HG02938 (cell line): ENCODE measurements around the gene CDK14.
A peak's percentile ranks its signal among the peaks of the same experiment; 100 is the strongest.
"Not testable (repeated sequence)": the region's sequence is repeated elsewhere in the genome, so short reads cannot be mapped to it uniquely, and the experiment has no call there.

Experiments
- ATAC-seq: cut with Tn5 transposase; IDR thresholded peaks from one replicate; pipeline ENCODE4 v1.9.1; 2021; ENCODE audit warnings: mild to moderate bottlenecking, moderate library complexity; ENCODE audit not compliant: unreplicated experiment

Gene CDK14

DNA sequence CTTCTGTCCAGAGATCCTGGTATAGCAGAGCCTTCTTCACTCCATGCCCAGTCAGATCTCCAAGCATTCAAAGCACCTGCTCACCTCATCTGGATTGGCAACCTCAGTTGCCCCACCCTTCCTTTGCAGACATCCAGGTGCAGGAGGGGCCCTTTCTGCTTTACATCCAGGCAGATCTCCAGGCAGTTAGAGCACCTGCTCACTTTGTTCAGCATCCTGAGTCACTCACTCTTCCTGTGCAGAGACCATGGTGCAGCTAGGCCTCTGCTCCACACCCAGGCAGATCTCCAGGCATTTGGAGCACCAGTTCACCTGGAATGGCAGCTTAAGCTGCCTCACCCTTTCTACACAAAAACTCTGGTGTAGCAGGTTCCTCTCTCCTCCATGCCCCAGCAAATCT, 153.1 kb downstream of the CDK14 start:
- ATAC-seq = no peak

DNA sequence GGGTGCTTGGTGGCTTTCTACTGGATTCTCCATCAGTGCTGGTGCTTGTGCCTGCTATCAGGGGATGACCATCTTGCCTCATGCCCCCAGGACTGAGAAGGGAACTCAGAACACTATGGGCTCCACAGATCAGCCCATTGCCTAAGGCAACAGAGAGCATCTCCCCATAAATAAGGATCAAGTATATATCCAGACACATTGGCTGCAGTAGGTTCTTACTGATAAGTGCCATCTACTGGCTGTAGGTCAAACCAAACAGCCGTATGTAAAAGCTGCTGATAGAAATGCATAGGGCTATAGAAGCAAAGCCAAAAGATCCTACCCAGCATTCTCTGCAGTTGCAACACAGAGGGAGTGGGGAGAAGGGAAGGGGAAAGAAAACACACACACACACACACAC, 153.7 kb downstream of the CDK14 start:
- no peak for ATAC-seq

DNA sequence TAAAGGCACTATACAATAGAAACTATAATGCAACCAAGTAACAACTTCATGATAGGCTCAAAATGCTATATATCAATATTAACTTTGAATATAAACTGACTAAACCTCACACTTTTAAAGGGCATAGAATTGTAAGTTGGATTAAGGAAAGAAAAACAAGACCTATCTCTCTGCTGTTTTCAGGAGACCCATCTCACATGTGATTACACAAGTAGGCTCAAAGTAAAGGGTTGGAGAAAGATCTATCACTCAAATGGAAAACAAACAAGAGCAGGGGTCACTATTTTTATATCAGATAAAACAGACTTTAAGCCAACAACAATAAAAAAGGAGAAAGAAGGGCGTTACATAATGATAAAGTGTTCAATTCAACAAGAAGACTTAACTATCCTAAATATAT, 155.5 kb downstream of the CDK14 start:
- ATAC-seq = no peak

- ATAC-seq = peak; percentile 60
Observed at GRCh38 chr7:90752051-90752450, 155.9 kb downstream of the CDK14 start.

DNA sequence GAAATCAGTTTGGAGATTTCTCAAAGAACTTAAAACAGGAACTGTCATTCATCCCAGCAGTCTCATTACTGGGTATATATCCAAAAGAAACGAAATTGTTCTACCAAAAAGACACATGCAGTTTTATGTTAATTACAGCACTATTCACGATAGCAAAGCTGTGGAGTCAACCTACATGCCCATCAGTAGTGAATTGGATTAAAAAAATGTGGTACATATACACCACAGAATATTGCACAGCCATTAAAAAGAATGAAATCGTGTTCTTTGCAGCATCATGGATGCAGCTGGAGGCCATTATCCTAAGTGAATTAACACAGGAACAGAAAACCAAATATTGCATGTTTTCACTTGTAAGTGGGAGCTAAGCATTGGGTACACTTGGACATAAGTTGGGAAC, 158.9 kb downstream of the CDK14 start:
- ATAC-seq = no peak

DNA sequence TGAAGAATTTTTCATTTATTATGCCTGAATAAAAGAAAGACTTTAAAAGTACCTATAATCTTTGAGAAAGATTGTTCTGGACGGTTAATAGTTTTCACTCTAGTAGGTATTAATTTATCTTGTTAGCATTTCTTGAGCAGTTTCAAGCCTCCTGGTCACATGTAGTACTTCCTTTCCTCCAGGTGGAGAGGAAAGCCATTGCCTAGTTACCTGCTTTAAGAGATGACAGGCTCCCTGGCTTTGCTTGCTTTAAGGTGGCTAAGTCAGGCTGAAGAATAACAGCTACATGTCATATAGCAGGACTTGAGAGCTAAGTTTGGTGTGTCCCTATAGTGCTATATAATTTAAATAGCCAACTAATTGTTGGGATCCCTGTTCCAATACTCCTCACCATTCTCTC, 160.2 kb downstream of the CDK14 start:
- ATAC-seq = no peak

GRCh38 chr7:90757565-90757950, 161.4 kb downstream of the CDK14 start:
- ATAC-seq = peak; percentile 59

- ATAC-seq = no peak
Observed at GRCh38 chr7:90758933-90759562, 162.9 kb downstream of the CDK14 start.

- ATAC-seq = no peak
Observed at GRCh38 chr7:90759710-90760109, 163.6 kb downstream of the CDK14 start.

GRCh38 chr7:90760892-90761291, 164.8 kb downstream of the CDK14 start:
- ATAC-seq = no peak

DNA sequence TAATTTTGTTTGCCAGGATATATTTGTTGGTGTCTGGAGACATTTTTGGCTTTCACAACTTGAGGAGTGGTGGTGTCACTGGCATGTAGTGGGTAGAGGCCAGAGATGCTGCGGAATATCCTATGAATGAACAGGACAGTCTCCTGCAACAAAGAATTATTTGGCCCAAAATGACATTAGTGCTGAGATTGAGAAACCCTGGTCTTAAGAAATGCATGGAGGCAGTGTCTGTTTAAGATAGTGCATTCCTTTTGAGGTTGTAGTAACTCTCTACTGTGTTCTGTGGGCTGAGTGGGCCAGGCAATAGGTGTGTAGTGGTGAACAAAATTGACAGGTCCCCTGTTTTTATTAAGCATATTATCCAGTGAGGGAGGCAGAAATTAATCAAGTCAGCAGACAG, 165.5 kb downstream of the CDK14 start:
- ATAC-seq = no peak

DNA sequence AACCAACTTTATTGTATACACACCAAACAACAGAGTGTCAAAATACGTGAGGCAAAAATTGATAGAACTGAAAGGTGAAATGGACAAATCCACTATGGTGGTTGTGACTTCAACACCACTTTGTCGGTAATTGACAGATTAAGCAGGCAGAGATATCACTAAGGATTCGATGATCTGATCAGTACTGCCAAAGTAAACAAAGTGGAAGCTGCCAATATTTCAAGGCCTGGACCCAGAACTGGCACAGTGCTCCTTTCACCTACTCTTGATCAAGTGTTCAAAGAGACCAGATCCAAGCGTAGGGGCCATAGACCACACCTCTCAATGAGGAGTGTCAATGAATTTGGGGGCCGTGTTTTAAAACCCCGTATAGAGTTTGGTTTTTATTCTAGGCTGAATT, 167.0 kb downstream of the CDK14 start:
- ATAC-seq = no peak

DNA sequence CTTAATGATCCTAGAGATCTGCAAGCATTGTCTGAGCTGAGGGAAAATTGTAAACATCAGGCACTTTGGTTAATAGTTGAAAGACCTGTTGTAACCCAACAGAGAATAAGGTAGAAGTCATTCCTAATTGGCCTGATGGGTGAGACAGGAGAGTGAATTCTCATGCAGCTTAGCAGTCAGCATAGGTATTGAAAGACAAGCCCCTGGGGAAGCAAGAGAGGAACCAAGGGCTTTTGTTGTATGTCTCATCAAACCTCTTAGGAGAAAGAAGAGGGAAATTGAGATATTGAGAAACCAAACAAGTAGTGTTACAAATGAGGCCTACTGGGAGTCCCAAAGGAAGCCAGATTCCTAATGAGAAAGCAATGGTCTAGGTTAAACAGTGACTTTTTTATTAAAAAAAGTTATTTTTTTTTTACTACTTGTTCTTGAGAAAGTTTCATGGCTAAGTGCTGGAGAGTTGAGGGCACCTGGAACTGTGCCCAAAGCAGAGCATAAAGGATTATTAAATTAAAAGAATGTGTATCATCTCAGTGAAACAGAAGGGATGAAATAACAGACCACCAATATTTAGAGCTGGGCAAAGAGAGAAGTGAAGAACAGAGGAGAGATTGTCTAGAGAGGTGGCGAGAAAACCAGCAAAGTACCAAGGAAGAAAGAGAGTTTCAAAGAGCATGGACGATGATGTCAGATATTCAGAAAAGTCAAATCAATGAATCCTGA, 168.9 kb downstream of the CDK14 start:
- ATAC-seq = no peak

- no peak for ATAC-seq
Observed at GRCh38 chr7:90766814-90767564, 170.9 kb downstream of the CDK14 start.

GRCh38 chr7:90768301-90768700, 172.2 kb downstream of the CDK14 start:
- no peak for ATAC-seq

GRCh38 chr7:90769036-90769435, 172.9 kb downstream of the CDK14 start:
- ATAC-seq = no peak

DNA sequence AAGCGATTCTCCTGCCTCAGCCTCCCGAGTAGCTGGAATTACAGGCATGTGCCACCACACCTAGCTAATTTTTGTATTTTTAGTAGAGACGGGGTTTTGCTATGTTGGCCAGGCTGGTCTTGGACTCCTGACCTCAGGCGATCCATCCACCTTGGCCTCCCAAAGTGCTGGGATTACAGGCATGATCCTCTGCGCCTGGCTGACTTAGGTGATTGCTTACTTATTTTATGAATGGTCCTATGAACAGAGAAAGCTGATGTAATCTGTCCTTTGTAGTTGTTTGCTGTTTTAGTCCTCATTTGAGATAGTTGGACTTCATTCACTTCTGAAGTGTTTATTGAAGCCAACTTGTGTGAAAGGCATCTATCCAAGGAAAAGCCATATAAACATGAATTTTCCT, 173.4 kb downstream of the CDK14 start:
- not testable (repeated sequence) for ATAC-seq

DNA sequence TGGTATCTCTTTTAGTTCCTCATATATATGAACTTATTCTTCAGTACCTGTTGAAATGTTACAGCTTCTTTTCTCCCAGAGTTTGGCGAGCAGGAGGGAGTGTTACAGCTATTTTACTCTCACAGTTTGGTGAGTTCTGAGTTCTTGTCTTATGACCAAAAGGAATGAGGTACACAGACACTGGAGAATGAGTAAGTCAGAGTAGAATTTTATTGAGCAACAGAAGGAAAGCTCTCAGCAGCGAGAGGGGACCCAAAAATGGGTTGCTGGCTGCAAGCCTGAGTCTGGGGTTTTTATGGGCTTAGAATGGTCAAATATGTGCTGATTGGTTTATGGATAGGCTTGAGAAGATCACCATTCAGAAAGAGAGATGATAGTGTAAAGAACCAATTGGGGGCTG, 175.2 kb downstream of the CDK14 start:
- no peak for ATAC-seq

- ATAC-seq = no peak
Observed at GRCh38 chr7:90772410-90772809, 176.3 kb downstream of the CDK14 start.

GRCh38 chr7:90773269-90773668, 177.1 kb downstream of the CDK14 start:
- ATAC-seq = no peak

GRCh38 chr7:90774706-90775105, 178.6 kb downstream of the CDK14 start:
- no peak for ATAC-seq

DNA sequence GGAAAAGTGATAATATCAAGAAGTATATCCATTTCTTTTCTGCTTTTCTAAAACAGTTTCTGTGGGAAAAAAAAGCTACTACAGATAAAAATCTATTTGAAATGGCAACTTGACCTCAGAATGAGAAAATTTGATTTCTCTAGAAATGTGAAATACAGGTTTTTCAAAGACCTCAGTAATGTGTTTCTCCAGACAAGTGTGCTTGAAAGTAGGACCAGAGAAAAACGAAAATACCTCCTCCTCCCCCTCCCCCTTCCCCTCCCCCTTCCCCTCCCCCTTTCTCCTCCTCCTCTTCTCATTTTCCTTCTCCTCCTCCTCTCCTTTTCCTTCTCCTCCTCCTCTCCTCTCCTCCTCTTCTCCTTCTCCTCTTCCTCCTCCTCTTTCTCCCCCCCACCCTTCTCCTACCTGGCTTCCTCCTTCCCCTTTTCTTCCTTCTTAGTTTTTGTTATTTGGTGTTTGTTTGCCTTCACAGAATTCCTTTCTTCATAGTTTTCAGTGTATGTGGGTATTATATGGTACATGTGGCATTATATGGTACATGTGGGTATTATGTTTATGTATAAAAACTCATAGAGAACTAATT, 179.4 kb downstream of the CDK14 start:
- ATAC-seq = no peak
